Brain microvascular endothelial cell (primary cell): ENCODE data around the gene CCDC33.

ENCODE experiments used
- DNase-seq: peaks from one replicate; pipeline ENCODE4 v3.0.0-alpha.2; 2020
- H3K27ac ChIP-seq: fragments of 250-450 bp; sonication (Bioruptor Pico); 2 replicates; pipeline ENCODE4 v1.5.1; 2020; ENCODE audit warnings: mild to moderate bottlenecking, moderate library complexity
- H3K27me3 ChIP-seq: fragments of 250-450 bp; sonication (Bioruptor Pico); replicated peaks from 2 replicates; pipeline ENCODE4 v1.5.1; 2020; ENCODE audit warnings: mild to moderate bottlenecking
- H3K36me3 ChIP-seq: fragments of 250-450 bp; sonication (Bioruptor Pico); replicated peaks from 2 replicates; pipeline ENCODE4 v1.5.1; 2020; ENCODE audit warnings: mild to moderate bottlenecking
- H3K4me3 ChIP-seq: 2 replicates; pipeline ENCODE4 v1.5.1; 2011; ENCODE audit warnings: low read depth, mild to moderate bottlenecking, control low read depth, low read length, moderate library complexity
- in situ Hi-C: cut with HindIII; loops from 2 replicates; pipeline ENCODE4 v1.10.0; 2017; ENCODE audit warnings: low sequenced_read_pairs, low pct_ligation_motif_present
- TF ChIP-seq, protein P1 (sequence below): IDR thresholded peaks from 2 replicates; pipeline ENCODE4 v1.5.1; 2011; ENCODE audit warnings: low read depth, mild to moderate bottlenecking, moderate library complexity, low read length, control low read depth, inconsistent platforms; ENCODE audit errors: missing control alignments

The CCDC33 gene

DNA sequence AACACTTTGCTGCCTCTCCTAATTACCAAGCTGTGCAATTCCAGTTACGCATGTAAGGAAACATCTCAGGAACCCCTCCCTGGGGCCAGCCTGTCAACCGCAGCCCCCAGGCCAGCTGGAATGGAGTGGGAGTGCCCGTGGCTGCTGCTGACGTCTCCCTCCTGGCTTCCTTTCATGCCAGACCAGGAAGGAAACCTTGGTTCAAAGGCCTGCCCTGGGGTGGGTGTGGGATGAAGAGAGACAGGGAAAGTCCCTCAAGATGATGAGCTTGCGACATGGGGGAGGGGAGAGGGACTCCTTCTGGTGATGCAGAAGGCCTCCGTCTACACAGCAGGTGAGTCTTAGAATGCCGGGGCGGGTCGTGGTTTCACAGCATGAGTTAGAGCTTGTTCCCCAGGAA lies 142.7 kb downstream of the CCDC33 start:
- TF ChIP-seq, protein P1, sequence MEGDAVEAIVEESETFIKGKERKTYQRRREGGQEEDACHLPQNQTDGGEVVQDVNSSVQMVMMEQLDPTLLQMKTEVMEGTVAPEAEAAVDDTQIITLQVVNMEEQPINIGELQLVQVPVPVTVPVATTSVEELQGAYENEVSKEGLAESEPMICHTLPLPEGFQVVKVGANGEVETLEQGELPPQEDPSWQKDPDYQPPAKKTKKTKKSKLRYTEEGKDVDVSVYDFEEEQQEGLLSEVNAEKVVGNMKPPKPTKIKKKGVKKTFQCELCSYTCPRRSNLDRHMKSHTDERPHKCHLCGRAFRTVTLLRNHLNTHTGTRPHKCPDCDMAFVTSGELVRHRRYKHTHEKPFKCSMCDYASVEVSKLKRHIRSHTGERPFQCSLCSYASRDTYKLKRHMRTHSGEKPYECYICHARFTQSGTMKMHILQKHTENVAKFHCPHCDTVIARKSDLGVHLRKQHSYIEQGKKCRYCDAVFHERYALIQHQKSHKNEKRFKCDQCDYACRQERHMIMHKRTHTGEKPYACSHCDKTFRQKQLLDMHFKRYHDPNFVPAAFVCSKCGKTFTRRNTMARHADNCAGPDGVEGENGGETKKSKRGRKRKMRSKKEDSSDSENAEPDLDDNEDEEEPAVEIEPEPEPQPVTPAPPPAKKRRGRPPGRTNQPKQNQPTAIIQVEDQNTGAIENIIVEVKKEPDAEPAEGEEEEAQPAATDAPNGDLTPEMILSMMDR, result no peak
- in situ Hi-C loops, result no loop called here
- Histone ChIP-seq H3K27me3 (no peaks in the 10 kb centered on the region), H3K36me3 (no peaks in the 10 kb centered on the region), H3K4me3 (no peak overlapping the region), H3K27ac (no peak overlapping the region)
- peak; percentile 35 for DNase-seq

DNA sequence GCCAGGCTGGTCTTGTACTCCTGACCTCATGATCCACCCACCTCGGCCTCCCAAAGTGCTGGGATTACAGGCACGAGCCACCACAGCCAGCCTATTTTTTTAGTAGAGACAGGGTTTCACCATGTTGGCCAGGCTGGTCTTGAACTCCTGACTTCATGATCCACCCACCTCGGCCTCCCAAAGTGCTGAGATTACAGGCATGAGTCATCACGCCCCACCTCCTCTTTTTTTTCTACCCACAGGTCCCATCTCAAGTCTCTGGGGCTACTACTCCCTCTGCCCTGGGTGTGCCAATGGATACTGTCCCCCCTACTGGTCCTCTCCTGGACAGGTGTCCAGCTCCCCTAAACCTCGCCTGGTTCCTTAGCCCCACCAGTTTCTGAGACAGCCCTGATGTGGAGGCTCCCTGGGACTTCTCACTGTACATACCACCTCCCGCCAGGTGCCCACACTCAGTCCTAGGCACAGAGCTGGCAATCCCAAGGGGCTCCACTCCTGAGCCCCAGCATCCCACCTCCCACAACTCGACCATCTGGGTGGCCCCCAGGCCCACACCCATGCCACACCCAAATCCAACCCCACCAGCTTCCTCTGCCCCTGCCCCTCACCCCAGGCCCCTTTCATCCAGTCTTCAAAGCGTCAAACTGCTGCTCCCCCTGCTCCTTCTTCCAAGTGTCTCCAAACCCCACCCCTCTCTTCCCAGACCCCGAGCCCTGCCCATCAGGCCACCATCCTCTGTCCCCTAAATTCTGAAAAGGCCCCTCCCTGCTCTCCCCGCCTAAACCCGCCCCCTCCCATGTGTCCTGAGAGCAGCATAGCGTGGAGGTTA lies 144.4 kb downstream of the CCDC33 start:
- TF ChIP-seq, protein P1, result no peak
- in situ Hi-C loops, result no loop called here
- Histone ChIP-seq H3K27ac (no peak overlapping the region), H3K27me3 (no peaks in the 10 kb centered on the region), H3K4me3 (no peak overlapping the region), H3K36me3 (no peaks in the 10 kb centered on the region)
- no peak for DNase-seq

DNA sequence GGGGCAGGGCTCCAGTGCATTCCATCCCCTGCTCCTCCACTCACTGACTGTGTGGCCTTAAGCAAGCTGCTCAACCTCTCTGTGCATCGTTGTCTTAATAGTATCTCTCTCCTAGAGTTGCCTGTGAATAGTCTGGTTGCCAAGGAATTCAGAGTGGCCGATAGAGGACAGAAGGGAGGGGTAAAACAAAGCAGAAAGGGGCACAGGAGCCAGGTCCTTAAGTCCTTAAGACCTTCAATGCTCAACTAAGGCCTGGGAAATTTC lies 145.0 kb downstream of the CCDC33 start:
- TF ChIP-seq, protein P1, result no peak
- Histone ChIP-seq H3K4me3 (no peak overlapping the region), H3K27me3 (no peaks in the 10 kb centered on the region), H3K36me3 (no peaks in the 10 kb centered on the region), H3K27ac (no peak overlapping the region)
- in situ Hi-C loops, result no loop called here
- DNase-seq, result no peak

DNA sequence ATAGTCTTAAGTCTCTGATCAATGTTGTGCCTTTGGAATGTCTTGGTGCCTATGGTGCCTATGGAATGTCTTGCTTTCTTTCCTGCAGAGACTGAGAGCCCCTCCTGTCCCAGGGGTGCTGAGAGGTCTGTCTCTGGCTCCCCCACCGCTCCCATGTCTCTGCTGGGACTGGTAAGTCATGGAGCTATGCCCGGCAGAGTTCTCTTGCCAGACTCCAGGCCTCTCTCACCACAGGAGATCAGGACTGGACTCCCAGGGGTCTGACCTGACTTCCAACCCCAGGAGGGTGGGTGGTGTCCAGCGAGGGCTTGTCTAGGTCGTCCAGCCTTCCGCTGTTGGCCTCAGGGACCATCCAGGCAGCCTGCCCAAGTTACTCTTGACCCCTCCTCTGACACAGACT lies 145.4 kb downstream of the CCDC33 start:
- TF ChIP-seq, protein P1, result no peak
- H3K36me3 ChIP-seq, result no peaks in the 10 kb centered on the region
- no peak for DNase-seq
- no peak overlapping the region for H3K4me3 ChIP-seq
- no peaks in the 10 kb centered on the region for H3K27me3 ChIP-seq
- in situ Hi-C loops, result no loop called here
- no peak overlapping the region for H3K27ac ChIP-seq

DNA sequence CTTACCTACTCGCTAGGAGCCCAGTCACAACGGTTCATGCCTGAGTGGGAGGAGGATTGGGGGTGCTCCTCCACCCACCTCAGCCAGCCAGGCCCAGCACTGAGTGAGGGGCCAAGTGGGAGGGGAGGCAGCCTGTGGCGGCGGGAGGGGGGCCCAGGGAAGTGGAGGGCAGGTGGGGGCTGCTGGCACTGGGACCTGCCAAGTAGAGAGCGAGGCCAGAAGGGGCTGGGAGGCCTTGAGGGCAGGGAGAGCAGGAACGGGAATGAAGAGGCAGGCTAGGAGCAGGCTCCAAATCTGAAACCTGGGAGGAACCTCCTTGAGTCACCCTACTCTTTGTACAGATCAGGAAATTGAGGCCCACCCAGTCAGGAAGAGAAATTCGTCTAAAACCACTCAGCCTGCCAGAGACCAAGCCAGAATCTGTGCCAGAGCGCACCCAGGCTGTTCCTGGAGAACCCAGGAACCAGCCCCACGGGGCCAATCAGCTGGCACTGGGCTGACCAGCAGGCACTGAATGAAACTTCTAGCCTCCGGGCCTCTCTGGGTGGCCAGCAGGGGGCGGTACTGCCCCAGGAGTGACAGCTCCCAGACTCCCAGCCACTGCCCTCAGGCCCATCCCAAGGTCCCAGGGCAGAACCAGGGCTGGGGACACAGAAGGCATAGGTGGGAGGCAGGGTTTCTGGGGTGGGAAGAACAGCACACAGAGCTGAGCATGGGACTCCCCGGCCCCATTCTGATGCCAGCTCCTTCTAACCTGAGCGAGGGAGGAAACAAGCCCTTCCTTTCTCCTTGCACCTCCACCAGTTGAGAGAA lies 146.1 kb downstream of the CCDC33 start:
- TF ChIP-seq, protein P1, result peak; percentile 99
- peak; percentile 75 for DNase-seq
- Histone ChIP-seq H3K4me3 (no peak overlapping the region), H3K27ac (no peak overlapping the region), H3K36me3 (no peaks in the 10 kb centered on the region), H3K27me3 (no peaks in the 10 kb centered on the region)
- in situ Hi-C loops, result no loop called here
